ENCODE measurements around the gene KSR2. TPM values are rescaled to one million over a fixed set of nuclear protein-coding genes. Genes with fewer than 3 reads are reported as not detected.
"Not testable (repeated sequence)": the region's sequence is repeated elsewhere in the genome, so short reads cannot be mapped to it uniquely, and the experiment has no call there.

KSR2 gene
- total RNA-seq, 2 donors from 2014 or later, result 1.2 to 1.3 TPM

DNA sequence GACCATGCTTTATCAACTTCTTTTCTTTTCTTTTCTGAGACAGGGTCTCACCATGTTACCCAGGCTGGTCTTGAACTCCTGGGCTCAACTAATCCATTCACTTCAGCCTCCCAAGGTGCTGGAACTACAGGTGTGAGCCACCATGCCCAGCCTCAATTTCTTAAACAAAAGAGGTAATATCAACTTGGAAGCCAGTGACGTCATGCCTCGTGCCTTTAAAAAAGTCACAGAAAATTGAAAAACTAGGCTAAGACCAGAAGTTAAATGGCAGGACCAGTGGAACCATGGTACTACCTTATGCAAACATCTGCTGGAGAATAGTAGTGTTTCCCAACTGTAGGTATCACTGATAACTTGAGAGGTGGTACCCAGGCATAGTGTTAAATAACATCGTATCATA is 103.3 kb downstream of the KSR2 start:
- H3K27ac ChIP-seq, result no peak overlapping the region
- intact Hi-C loops (cut with DNase I), result no loop called here
- H3K4me3 ChIP-seq, result no peak overlapping the region
- no peaks in the 10 kb centered on the region for H3K27me3 ChIP-seq
- DNase-seq, result no peak
- H3K4me1 ChIP-seq, result no peaks in the 10 kb centered on the region
- TF ChIP-seq, protein P1, sequence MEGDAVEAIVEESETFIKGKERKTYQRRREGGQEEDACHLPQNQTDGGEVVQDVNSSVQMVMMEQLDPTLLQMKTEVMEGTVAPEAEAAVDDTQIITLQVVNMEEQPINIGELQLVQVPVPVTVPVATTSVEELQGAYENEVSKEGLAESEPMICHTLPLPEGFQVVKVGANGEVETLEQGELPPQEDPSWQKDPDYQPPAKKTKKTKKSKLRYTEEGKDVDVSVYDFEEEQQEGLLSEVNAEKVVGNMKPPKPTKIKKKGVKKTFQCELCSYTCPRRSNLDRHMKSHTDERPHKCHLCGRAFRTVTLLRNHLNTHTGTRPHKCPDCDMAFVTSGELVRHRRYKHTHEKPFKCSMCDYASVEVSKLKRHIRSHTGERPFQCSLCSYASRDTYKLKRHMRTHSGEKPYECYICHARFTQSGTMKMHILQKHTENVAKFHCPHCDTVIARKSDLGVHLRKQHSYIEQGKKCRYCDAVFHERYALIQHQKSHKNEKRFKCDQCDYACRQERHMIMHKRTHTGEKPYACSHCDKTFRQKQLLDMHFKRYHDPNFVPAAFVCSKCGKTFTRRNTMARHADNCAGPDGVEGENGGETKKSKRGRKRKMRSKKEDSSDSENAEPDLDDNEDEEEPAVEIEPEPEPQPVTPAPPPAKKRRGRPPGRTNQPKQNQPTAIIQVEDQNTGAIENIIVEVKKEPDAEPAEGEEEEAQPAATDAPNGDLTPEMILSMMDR (IDR thresholded peaks at IDR 0.05), result no peak
- H3K36me3 ChIP-seq, result no peaks in the 10 kb centered on the region
- no peaks in the 10 kb centered on the region for H3K9me3 ChIP-seq
- H3K9ac ChIP-seq (ENCODE audit: low read depth in 2 of 2, low read length in 2 of 2), result no peak overlapping the region

DNA sequence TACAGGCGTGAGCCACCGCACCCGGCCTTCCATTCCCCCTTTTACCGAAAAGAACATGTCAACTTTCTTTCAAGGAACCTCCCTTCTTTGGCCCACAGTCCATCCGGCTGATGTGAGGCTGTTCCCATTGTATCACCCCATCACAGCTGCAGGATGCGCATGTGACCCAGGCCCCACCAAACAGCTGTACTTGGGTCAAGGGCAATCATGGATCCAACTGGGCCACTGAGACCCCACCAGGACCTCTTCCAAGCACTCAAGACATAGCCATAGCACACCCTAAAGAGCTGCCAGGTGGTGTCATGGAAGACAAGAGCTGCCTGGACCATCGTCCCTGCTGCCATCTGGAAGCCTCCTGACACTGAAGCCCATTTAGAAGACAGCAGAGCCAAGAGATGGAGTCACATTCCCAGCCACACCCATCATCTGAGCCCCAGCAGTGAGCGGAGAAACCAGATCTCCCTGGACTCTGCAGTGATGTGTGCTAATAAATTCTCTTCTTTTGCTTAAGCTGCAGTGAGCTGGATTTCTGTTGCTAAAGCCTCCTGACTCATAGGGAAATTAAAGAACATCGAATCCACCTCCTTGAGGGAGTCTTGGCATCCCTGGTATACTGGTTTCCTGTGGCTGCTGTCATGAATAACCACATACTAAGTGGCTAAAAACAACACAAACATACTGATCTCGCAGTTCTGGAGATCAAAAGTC is 105.6 kb downstream of the KSR2 start:
- TF ChIP-seq, protein P1 (IDR thresholded peaks at IDR 0.05), result no peak
- intact Hi-C loops (cut with DNase I), result no loop called here
- no peak for DNase-seq
- Histone ChIP-seq H3K27ac (no peak overlapping the region), H3K4me1 (no peaks in the 10 kb centered on the region), H3K9ac (ENCODE audit: low read depth in 2 of 2, low read length in 2 of 2) (no peak overlapping the region), H3K27me3 (no peaks in the 10 kb centered on the region), H3K9me3 (no peaks in the 10 kb centered on the region), H3K36me3 (no peaks in the 10 kb centered on the region), H3K4me3 (no peak overlapping the region)

DNA sequence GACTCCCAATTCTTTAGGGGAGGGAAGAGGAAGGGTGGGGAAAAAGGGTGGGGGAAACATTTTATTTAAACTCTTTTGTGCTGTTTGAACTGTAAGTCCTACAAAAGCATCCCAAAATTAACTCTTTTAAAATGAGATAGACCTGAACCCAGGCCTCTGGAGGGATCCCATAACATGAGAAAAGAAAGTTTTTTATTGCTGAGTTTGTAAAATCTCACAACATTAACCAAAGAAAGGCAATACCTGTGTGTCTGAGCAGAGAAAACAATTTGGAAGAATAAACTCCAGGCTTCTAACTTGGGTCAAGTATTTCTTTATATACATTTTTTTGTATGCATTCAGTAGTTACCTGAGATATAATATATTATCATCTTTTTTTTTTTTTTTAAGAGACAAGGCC is 107.1 kb downstream of the KSR2 start:
- Histone ChIP-seq H3K27me3 (no peaks in the 10 kb centered on the region), H3K27ac (no peak overlapping the region), H3K36me3 (no peaks in the 10 kb centered on the region), H3K4me3 (no peak overlapping the region), H3K9me3 (no peaks in the 10 kb centered on the region), H3K4me1 (no peaks in the 10 kb centered on the region), H3K9ac (ENCODE audit: low read depth in 2 of 2, low read length in 2 of 2) (no peak overlapping the region)
- TF ChIP-seq, protein P1 (IDR thresholded peaks at IDR 0.05), result no peak
- intact Hi-C loops (cut with DNase I), result no loop called here
- DNase-seq, result no peak

DNA sequence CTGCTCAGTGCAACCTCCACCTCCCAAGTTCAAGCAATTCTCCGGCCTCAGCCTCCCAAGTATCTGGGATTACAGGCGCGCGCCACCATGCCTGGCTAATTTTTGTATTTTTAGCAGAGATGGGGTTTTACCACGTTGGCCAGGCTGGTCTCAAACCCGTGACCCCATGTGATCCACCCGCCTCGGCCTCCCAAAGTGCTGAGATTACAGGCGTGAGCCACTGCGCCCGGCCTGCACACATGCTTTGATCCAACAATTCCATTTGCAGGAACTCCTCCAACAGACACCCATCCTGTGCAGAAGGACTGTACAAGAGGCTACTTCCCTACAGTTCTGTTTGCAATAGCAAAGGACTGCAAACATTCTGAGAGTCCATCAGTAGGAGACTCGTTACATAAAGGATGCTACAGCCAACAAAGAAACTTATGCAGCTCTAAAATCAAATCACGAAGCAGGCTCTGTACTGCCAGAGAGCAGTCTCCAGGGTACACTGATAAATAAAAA is 108.0 kb downstream of the KSR2 start:
- H3K4me1 ChIP-seq; H3K9me3 ChIP-seq; H3K9ac ChIP-seq (ENCODE audit: low read depth in 2 of 2, low read length in 2 of 2); DNase-seq; intact Hi-C loops (cut with DNase I); H3K27ac ChIP-seq; H3K4me3 ChIP-seq; H3K36me3 ChIP-seq; H3K27me3 ChIP-seq: not testable (repeated sequence)

DNA sequence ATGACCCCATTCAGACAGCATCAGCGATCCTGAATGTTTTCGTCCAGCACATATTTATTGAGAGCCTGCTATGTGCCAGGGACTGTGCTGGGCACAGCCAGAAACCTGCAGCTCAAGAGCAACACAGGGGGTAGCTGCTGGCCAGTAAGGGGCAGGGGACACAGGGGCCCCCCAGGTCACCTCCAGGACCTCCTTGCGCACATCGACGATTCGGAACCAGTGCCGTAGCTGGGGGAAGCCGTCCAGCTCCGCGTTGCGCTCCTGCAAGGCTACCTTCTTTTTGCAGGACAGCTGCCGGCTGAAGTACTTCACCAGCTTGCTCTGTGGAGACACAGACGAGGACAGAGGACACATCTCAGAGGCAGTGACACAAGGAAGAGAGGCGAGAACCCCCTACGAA is 108.7 kb downstream of the KSR2 start:
- Histone ChIP-seq H3K27me3 (no peaks in the 10 kb centered on the region), H3K9me3 (no peaks in the 10 kb centered on the region), H3K4me3 (no peak overlapping the region), H3K27ac (no peak overlapping the region), H3K36me3 (no peaks in the 10 kb centered on the region), H3K4me1 (no peaks in the 10 kb centered on the region), H3K9ac (ENCODE audit: low read depth in 2 of 2, low read length in 2 of 2) (no peak overlapping the region)
- TF ChIP-seq, protein P1 (IDR thresholded peaks at IDR 0.05), result no peak
- intact Hi-C loops (cut with DNase I), result no loop called here
- DNase-seq, result no peak

Measured in colonic mucosa (tissue), 4 donors.